Nephron progenitor cell (in vitro differentiated cells): Measurements from ENCODE around the gene TBC1D2.
A peak's percentile ranks its signal among the peaks of the same experiment; 100 is the strongest.

Experiments used
- DNase-seq: peaks from one replicate; pipeline ENCODE4 v3.0.0; 2021
- H3K27ac Mint-ChIP-seq: 2 replicates; pipeline ENCODE4 v1.8.0; 2021; ENCODE audit warnings: mild to moderate bottlenecking, moderate library complexity, mixed read lengths
- H3K27me3 Mint-ChIP-seq: 2 replicates; pipeline ENCODE4 v1.8.0; 2021; ENCODE audit warnings: mild to moderate bottlenecking, low read depth, mixed read lengths; ENCODE audit not compliant: poor library complexity
- H3K36me3 Mint-ChIP-seq: 2 replicates; pipeline ENCODE4 v1.8.0; 2021; ENCODE audit warnings: low read depth, mixed read lengths
- H3K4me1 Mint-ChIP-seq: 2 replicates; pipeline ENCODE4 v1.8.0; 2021; ENCODE audit warnings: mixed read lengths
- H3K4me3 Mint-ChIP-seq: 2 replicates; pipeline ENCODE4 v1.8.0; 2021; ENCODE audit warnings: mild to moderate bottlenecking, moderate library complexity, mixed read lengths
- H3K9me3 Mint-ChIP-seq: 2 replicates; pipeline ENCODE4 v1.8.0; 2021; ENCODE audit warnings: mild to moderate bottlenecking, moderate library complexity, mixed read lengths
- CTCF ChIP-seq: fragments of 200-600 bp; sonication (generic); IDR thresholded peaks from 2 replicates; pipeline ENCODE4 v1.5.0; 2021; ENCODE audit warnings: antibody characterized with exemption

TBC1D2 gene

GRCh38 chr9:98227883-98228282 lies 27.6 kb downstream of the TBC1D2 start:
- Mint-ChIP-seq H3K27me3 (peaks cover 5% of the 10 kb centered on the region), H3K27ac (no peak overlapping the region), H3K36me3 (peaks cover 4% of the 10 kb centered on the region), H3K9me3 (peaks cover 3% of the 10 kb centered on the region), H3K4me3 (no peak overlapping the region), H3K4me1 (peaks cover 32% of the 10 kb centered on the region)
- DNase-seq, result no peak
- no peak for TF ChIP-seq CTCF

- no peak overlapping the region for H3K27ac Mint-ChIP-seq
Measured at GRCh38 chr9:98226957-98227356, 28.5 kb downstream of the TBC1D2 start.

GRCh38 chr9:98226516-98226915 lies 28.9 kb downstream of the TBC1D2 start:
- no peak overlapping the region for H3K27ac Mint-ChIP-seq
- peaks cover 5% of the 10 kb centered on the region for H3K36me3 Mint-ChIP-seq
- H3K27me3 Mint-ChIP-seq, result peaks cover 6% of the 10 kb centered on the region
- peaks cover 3% of the 10 kb centered on the region for H3K9me3 Mint-ChIP-seq
- H3K4me3 Mint-ChIP-seq, result no peak overlapping the region
- no peak for DNase-seq
- peaks cover 23% of the 10 kb centered on the region for H3K4me1 Mint-ChIP-seq
- TF ChIP-seq CTCF, result no peak

More at GRCh38 chr9:98226957-98227356, 28.5 kb downstream of the TBC1D2 start:
- no peak for TF ChIP-seq CTCF
- Mint-ChIP-seq H3K4me1 (peaks cover 27% of the 10 kb centered on the region), H3K4me3 (no peak overlapping the region), H3K36me3 (peaks cover 5% of the 10 kb centered on the region), H3K27me3 (peaks cover 6% of the 10 kb centered on the region), H3K9me3 (peaks cover 3% of the 10 kb centered on the region)
- no peak for DNase-seq

GRCh38 chr9:98225015-98225442 lies 30.4 kb downstream of the TBC1D2 start:
- peaks cover 6% of the 10 kb centered on the region for H3K27me3 Mint-ChIP-seq
- peaks cover 3% of the 10 kb centered on the region for H3K9me3 Mint-ChIP-seq
- TF ChIP-seq CTCF, result no peak
- H3K4me1 Mint-ChIP-seq, result peaks cover 19% of the 10 kb centered on the region
- no peak overlapping the region for H3K27ac Mint-ChIP-seq
- DNase-seq, result no peak
- H3K4me3 Mint-ChIP-seq, result no peak overlapping the region
- H3K36me3 Mint-ChIP-seq, result peaks cover 5% of the 10 kb centered on the region

- Mint-ChIP-seq H3K27ac (peak overlapping the region; percentile 76), H3K4me1 (peaks cover 26% of the 10 kb centered on the region), H3K27me3 (peaks cover 6% of the 10 kb centered on the region), H3K36me3 (peaks cover 5% of the 10 kb centered on the region), H3K4me3 (no peak overlapping the region), H3K9me3 (peaks cover 3% of the 10 kb centered on the region)
- no peak for DNase-seq
- no peak for TF ChIP-seq CTCF
Measured at GRCh38 chr9:98222885-98223691, 32.4 kb downstream of the TBC1D2 start.

- Mint-ChIP-seq H3K9me3 (peaks cover 3% of the 10 kb centered on the region), H3K27ac (no peak overlapping the region), H3K36me3 (peaks cover 5% of the 10 kb centered on the region), H3K27me3 (peaks cover 6% of the 10 kb centered on the region), H3K4me3 (no peak overlapping the region), H3K4me1 (peaks cover 15% of the 10 kb centered on the region)
- TF ChIP-seq CTCF, result no peak
- no peak for DNase-seq
Measured at GRCh38 chr9:98220911-98221310, 34.5 kb downstream of the TBC1D2 start.
